ENCODE measurements around the gene SLC12A7. TPM values are rescaled to one million over a fixed set of nuclear protein-coding genes. Genes with fewer than 3 reads are reported as not detected.

SLC12A7 gene
- total and polyA plus RNA-seq, 2 donors (not counting 1 experiment from before 2014, with no cell fraction given) = 2.9 to 23.9 TPM

DNA sequence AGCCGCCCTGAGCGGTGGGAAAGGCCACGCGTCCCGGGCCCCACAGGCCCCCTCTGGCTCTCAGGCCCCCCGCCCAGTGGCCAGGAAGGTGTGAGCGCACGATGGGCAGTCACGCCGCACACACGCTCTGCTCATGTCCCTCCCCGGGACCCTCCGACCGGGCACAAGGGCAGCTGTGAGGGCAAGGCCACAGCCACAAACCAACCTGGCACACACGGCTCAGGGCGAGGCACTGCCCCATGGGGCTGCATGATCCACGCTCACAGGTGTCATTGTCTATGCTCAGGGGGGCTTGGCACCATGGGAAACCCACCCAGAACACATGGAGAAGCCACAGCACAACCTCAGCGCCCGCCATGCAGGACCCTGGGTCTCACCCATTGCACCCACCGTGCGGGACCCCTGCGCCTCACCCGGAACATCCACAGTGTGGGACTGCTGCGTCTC, 51.3 kb downstream of the SLC12A7 start:
- no peaks in the 10 kb centered on the region for H3K36me3 ChIP-seq (ENCODE audit: control insufficient read depth, insufficient read depth, low read length)
- no peak for DNase-seq (ENCODE audit: low read depth in 2 of 2)

DNA sequence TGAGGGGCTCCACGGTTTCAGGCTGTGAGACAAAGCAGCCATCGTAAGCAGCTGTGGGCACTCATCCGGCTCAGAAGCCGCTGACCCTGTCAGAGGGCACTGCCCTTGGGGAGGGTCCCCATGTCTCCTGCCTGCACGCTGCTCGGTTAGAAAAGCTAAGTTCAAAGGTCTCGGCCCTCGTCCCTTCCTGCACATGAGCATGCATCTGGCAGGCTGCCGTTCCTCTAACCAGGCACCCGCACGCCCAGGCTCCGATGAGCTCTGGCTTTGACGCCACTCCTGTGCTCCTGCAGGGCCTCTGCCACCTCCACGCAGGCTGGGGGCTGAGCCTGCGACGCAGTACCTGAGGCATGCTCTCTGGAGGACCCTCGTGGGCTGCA, 52.0 kb downstream of the SLC12A7 start:
- Histone ChIP-seq H3K9ac (ENCODE audit: insufficient read depth, low read length) (no peak overlapping the region), H3K4me1 (ENCODE audit: control insufficient read depth, extremely low read depth, insufficient read depth, low read length) (no peaks in the 10 kb centered on the region), H3K4me3 (replicated peaks in 1 of 4; ENCODE audit: control extremely low read depth in 1 of 4, insufficient read depth in 1 of 4, low read depth in 3 of 4, low read length in 4 of 4) (no peak overlapping the region), H3K36me3 (ENCODE audit: control insufficient read depth, insufficient read depth, low read length) (no peaks in the 10 kb centered on the region), H3K9me3 (ENCODE audit: control insufficient read depth, insufficient read depth, low read depth, low read length) (no peaks in the 10 kb centered on the region), H3K4me2 (ENCODE audit: extremely low read depth, insufficient read depth, low read length) (no peak overlapping the region), H3K79me2 (ENCODE audit: control insufficient read depth, insufficient read depth, low read length) (no peaks in the 10 kb centered on the region), H3K27ac (ENCODE audit: insufficient read depth, low read length) (no peak overlapping the region), H2AFZ (ENCODE audit: low read length) (no peak overlapping the region), H3K27me3 (ENCODE audit: control insufficient read depth, insufficient read depth, low read length) (no peaks in the 10 kb centered on the region), H4K20me1 (ENCODE audit: control insufficient read depth, extremely low read depth, insufficient read depth, low read length) (no peaks in the 10 kb centered on the region)
- TF ChIP-seq, protein P1, sequence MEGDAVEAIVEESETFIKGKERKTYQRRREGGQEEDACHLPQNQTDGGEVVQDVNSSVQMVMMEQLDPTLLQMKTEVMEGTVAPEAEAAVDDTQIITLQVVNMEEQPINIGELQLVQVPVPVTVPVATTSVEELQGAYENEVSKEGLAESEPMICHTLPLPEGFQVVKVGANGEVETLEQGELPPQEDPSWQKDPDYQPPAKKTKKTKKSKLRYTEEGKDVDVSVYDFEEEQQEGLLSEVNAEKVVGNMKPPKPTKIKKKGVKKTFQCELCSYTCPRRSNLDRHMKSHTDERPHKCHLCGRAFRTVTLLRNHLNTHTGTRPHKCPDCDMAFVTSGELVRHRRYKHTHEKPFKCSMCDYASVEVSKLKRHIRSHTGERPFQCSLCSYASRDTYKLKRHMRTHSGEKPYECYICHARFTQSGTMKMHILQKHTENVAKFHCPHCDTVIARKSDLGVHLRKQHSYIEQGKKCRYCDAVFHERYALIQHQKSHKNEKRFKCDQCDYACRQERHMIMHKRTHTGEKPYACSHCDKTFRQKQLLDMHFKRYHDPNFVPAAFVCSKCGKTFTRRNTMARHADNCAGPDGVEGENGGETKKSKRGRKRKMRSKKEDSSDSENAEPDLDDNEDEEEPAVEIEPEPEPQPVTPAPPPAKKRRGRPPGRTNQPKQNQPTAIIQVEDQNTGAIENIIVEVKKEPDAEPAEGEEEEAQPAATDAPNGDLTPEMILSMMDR (conservative IDR thresholded peaks at IDR 0.05 in 1 of 2, IDR thresholded peaks at IDR 0.05 in 1 of 2; ENCODE audit: low read depth in 1 of 2, low read length in 2 of 2) = no peak
- no peak for TF ChIP-seq EZH2 (IDR thresholded peaks at IDR 0.05; ENCODE audit: low read length, missing control alignments)
- DNase-seq (ENCODE audit: low read depth in 2 of 2) = no peak

More for the DNA sequence above, 51.3 kb downstream of the SLC12A7 start:
- Histone ChIP-seq H3K79me2 (ENCODE audit: control insufficient read depth, insufficient read depth, low read length) (no peaks in the 10 kb centered on the region), H2AFZ (ENCODE audit: low read length) (no peak overlapping the region), H3K4me2 (ENCODE audit: extremely low read depth, insufficient read depth, low read length) (no peak overlapping the region), H3K9ac (ENCODE audit: insufficient read depth, low read length) (no peak overlapping the region), H3K9me3 (ENCODE audit: control insufficient read depth, insufficient read depth, low read depth, low read length) (no peaks in the 10 kb centered on the region), H3K4me3 (replicated peaks in 1 of 4; ENCODE audit: control extremely low read depth in 1 of 4, insufficient read depth in 1 of 4, low read depth in 3 of 4, low read length in 4 of 4) (no peak overlapping the region), H3K27me3 (ENCODE audit: control insufficient read depth, insufficient read depth, low read length) (no peaks in the 10 kb centered on the region), H3K4me1 (ENCODE audit: control insufficient read depth, extremely low read depth, insufficient read depth, low read length) (no peaks in the 10 kb centered on the region), H4K20me1 (ENCODE audit: control insufficient read depth, extremely low read depth, insufficient read depth, low read length) (no peaks in the 10 kb centered on the region), H3K27ac (ENCODE audit: insufficient read depth, low read length) (no peak overlapping the region)
- TF ChIP-seq, protein P1 (conservative IDR thresholded peaks at IDR 0.05 in 1 of 2, IDR thresholded peaks at IDR 0.05 in 1 of 2; ENCODE audit: low read depth in 1 of 2, low read length in 2 of 2) = no peak
- TF ChIP-seq EZH2 (IDR thresholded peaks at IDR 0.05; ENCODE audit: low read length, missing control alignments) = no peak

DNA sequence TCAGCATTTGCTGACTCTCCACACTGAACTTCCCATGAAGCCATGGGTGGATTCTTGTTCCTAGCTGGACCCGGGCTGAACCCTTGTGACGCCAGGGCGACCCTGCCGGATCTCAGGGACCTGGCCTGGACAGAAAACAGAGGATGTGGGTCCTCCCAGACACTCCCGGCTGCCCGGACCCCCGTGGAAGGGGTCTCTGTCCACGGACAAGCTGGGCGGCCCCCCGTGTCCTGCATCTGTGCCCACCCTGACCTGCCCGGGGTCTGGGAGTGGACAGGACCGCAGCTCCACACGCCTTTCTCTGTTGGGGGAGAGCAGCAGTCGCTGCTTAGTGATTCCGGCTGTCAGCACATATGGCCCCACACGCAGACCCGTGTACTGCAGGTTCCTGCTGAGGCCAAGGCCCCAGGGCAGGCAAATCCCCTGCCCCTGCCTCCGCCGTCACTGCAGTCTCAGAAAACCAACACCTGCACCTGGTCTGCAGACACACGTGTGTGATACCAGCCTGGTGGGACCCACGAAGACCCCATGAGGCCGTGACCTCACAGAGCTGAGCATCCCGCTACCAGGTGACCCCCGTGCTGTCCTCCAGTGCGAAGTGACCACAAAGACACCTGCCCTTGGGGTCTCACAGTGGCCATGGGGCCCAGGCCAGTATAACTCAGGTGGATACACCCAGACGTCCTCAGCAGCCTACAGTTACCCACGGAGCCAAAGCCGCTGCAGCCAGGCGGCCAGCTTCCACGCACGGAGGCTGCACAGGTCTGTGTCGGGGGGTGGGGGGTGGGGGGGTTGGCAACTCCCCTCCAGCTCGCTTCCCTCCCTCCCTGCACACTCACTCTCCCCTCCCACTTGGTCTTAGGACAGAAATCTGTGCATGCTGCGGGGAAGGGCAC, 52.6 kb downstream of the SLC12A7 start:
- Histone ChIP-seq H3K27ac (ENCODE audit: insufficient read depth, low read length) (no peak overlapping the region), H3K36me3 (ENCODE audit: control insufficient read depth, insufficient read depth, low read length) (no peaks in the 10 kb centered on the region), H3K4me2 (ENCODE audit: extremely low read depth, insufficient read depth, low read length) (no peak overlapping the region), H3K79me2 (ENCODE audit: control insufficient read depth, insufficient read depth, low read length) (no peaks in the 10 kb centered on the region), H3K9ac (ENCODE audit: insufficient read depth, low read length) (no peak overlapping the region), H4K20me1 (ENCODE audit: control insufficient read depth, extremely low read depth, insufficient read depth, low read length) (no peaks in the 10 kb centered on the region), H3K27me3 (ENCODE audit: control insufficient read depth, insufficient read depth, low read length) (no peaks in the 10 kb centered on the region), H3K4me1 (ENCODE audit: control insufficient read depth, extremely low read depth, insufficient read depth, low read length) (no peaks in the 10 kb centered on the region), H3K9me3 (ENCODE audit: control insufficient read depth, insufficient read depth, low read depth, low read length) (no peaks in the 10 kb centered on the region), H3K4me3 (replicated peaks in 1 of 4; ENCODE audit: control extremely low read depth in 1 of 4, insufficient read depth in 1 of 4, low read depth in 3 of 4, low read length in 4 of 4) (no peak overlapping the region), H2AFZ (ENCODE audit: low read length) (no peak overlapping the region)
- no peak for TF ChIP-seq EZH2 (IDR thresholded peaks at IDR 0.05; ENCODE audit: low read length, missing control alignments)
- TF ChIP-seq, protein P1 (conservative IDR thresholded peaks at IDR 0.05 in 1 of 2, IDR thresholded peaks at IDR 0.05 in 1 of 2; ENCODE audit: low read depth in 1 of 2, low read length in 2 of 2) = no peak
- no peak for DNase-seq (ENCODE audit: low read depth in 2 of 2)
